Loucy (cell line): ENCODE results near the gene THEMIS2.

ENCODE experiments used
- H2AFZ ChIP-seq: fragments of 200-600 bp; sonication (generic); 2 replicates; pipeline ENCODE4 v1.6.0; 2016; ENCODE audit warnings: antibody characterized with exemption, mild to moderate bottlenecking, low read length, moderate library complexity
- H3F3A ChIP-seq: fragments of 200-600 bp; 2 replicates; pipeline ENCODE4 v1.6.0; 2016; ENCODE audit warnings: antibody characterized with exemption, low read depth, mild to moderate bottlenecking
- H3K27me3 ChIP-seq: fragments of 200-600 bp; sonication (generic); 2 replicates; pipeline ENCODE4 v1.6.1; 2014; ENCODE audit warnings: low read length, mild to moderate bottlenecking; ENCODE audit not compliant: insufficient read depth, poor library complexity, severe bottlenecking
- H3K36me3 ChIP-seq: fragments of 200-600 bp; sonication (generic); 2 replicates; pipeline ENCODE4 v1.6.1; 2016; ENCODE audit warnings: low read length; ENCODE audit not compliant: insufficient read depth
- H3K4me1 ChIP-seq: fragments of 200-600 bp; sonication (generic); 2 replicates; pipeline ENCODE4 v1.5.1; 2014; ENCODE audit warnings: low read length, mild to moderate bottlenecking; ENCODE audit not compliant: insufficient read depth, poor library complexity, severe bottlenecking
- H3K4me2 ChIP-seq: fragments of 200-600 bp; sonication (generic); 2 replicates; pipeline ENCODE4 v1.6.0; 2014; ENCODE audit warnings: antibody characterized with exemption, low read length, low read depth, mild to moderate bottlenecking; ENCODE audit not compliant: poor library complexity, severe bottlenecking
- H3K4me3 ChIP-seq: fragments of 200-600 bp; sonication (generic); 2 replicates; pipeline ENCODE4 v1.5.1; 2014; ENCODE audit warnings: low read length, mild to moderate bottlenecking, mixed read lengths; ENCODE audit not compliant: poor library complexity, severe bottlenecking
- H3K79me2 ChIP-seq: fragments of 200-600 bp; sonication (generic); 2 replicates; pipeline ENCODE4 v1.6.1; 2014; ENCODE audit warnings: low read length; ENCODE audit not compliant: insufficient read depth
- H3K9ac ChIP-seq: fragments of 200-600 bp; sonication (generic); 2 replicates; pipeline ENCODE4 v1.6.0; 2014; ENCODE audit warnings: mild to moderate bottlenecking, low read depth, low read length, moderate library complexity; ENCODE audit not compliant: poor library complexity, severe bottlenecking
- H3K9me2 ChIP-seq: fragments of 200-600 bp; sonication (generic); replicated peaks from 2 replicates; pipeline ENCODE4 v1.6.1; 2016; ENCODE audit warnings: low read depth, low read length, mixed read lengths
- H3K9me3 ChIP-seq: fragments of 200-600 bp; sonication (generic); 2 replicates; pipeline ENCODE4 v1.6.1; 2014; ENCODE audit warnings: mild to moderate bottlenecking, antibody characterized with exemption, low read length, low read depth; ENCODE audit not compliant: insufficient read depth
- H4K20me1 ChIP-seq: fragments of 200-600 bp; sonication (generic); 2 replicates; pipeline ENCODE4 v1.6.0; 2014; ENCODE audit warnings: antibody characterized with exemption, low read length, mild to moderate bottlenecking; ENCODE audit not compliant: insufficient read depth, poor library complexity, severe bottlenecking
- CTCF ChIP-seq: fragments of 200-600 bp; sonication (generic); conservative IDR thresholded peaks from 2 replicates; pipeline ENCODE4 v1.5.1; 2014; ENCODE audit warnings: mild to moderate bottlenecking, antibody characterized with exemption, low read length
- EZH2phosphoT487 ChIP-seq: fragments of 200-600 bp; IDR thresholded peaks from 2 replicates; pipeline ENCODE4 v1.6.1; 2018; ENCODE audit warnings: antibody characterized with exemption, mild to moderate bottlenecking, moderate library complexity, borderline replicate concordance

THEMIS2 gene

GRCh38 chr1:27833470-27833869, 38.9 kb upstream of the THEMIS2 start:
- H3K4me3 ChIP-seq: peak overlapping the region; percentile 96
- H3K9me3 ChIP-seq: no peaks in the 10 kb centered on the region
- H3K9me2 ChIP-seq: no peaks in the 10 kb centered on the region
- H3K4me1 ChIP-seq: peaks cover 40% of the 10 kb centered on the region
- peak overlapping the region; percentile 90 for H3K4me2 ChIP-seq
- TF ChIP-seq EZH2phosphoT487: no peak
- TF ChIP-seq CTCF: no peak
- H4K20me1 ChIP-seq: peaks cover 35% of the 10 kb centered on the region
- no peaks in the 10 kb centered on the region; the same call in 1 of the 2 replicates for H3K36me3 ChIP-seq
- H3K27me3 ChIP-seq: no peaks in the 10 kb centered on the region
- no peaks in the 10 kb centered on the region for H3F3A ChIP-seq
- peaks cover 70% of the 10 kb centered on the region for H3K79me2 ChIP-seq
- H2AFZ ChIP-seq: no peak overlapping the region
- H3K9ac ChIP-seq: peak overlapping the region; percentile 94

GRCh38 chr1:27835046-27835445, 37.3 kb upstream of the THEMIS2 start:
- H3K36me3 ChIP-seq: peaks cover 15% of the 10 kb centered on the region; the same call in 1 of the 2 replicates
- no peaks in the 10 kb centered on the region for H3F3A ChIP-seq
- H4K20me1 ChIP-seq: peaks cover 35% of the 10 kb centered on the region
- H3K79me2 ChIP-seq: peaks cover 79% of the 10 kb centered on the region
- H3K4me3 ChIP-seq: peak overlapping the region; percentile 28
- no peaks in the 10 kb centered on the region for H3K9me3 ChIP-seq
- TF ChIP-seq EZH2phosphoT487 (no peak), CTCF (no peak)
- peak overlapping the region; percentile 90 for H3K4me2 ChIP-seq
- peak overlapping the region; percentile 94 for H3K9ac ChIP-seq
- H3K9me2 ChIP-seq: no peaks in the 10 kb centered on the region
- H3K27me3 ChIP-seq: no peaks in the 10 kb centered on the region
- no peak overlapping the region for H2AFZ ChIP-seq
- H3K4me1 ChIP-seq: peaks cover 40% of the 10 kb centered on the region

- Histone ChIP-seq H3K4me1 (peaks cover 40% of the 10 kb centered on the region), H3K9me3 (no peaks in the 10 kb centered on the region), H4K20me1 (peaks cover 36% of the 10 kb centered on the region), H3K79me2 (peaks cover 81% of the 10 kb centered on the region), H2AFZ (no peak overlapping the region), H3K4me2 (peak overlapping the region; percentile 90), H3K9me2 (no peaks in the 10 kb centered on the region), H3K27me3 (no peaks in the 10 kb centered on the region), H3F3A (no peaks in the 10 kb centered on the region), H3K4me3 (peak overlapping the region; percentile 28), H3K36me3 (peaks cover 20% of the 10 kb centered on the region; the same call in 1 of the 2 replicates), H3K9ac (peak overlapping the region; percentile 94)
- TF ChIP-seq CTCF: no peak
- TF ChIP-seq EZH2phosphoT487: no peak
Observed at GRCh38 chr1:27835501-27835900, 36.8 kb upstream of the THEMIS2 start.
